ENCODE data around the gene MN1. TPM values are rescaled to one million over a fixed set of nuclear protein-coding genes. Genes with fewer than 3 reads are reported as not detected.

The MN1 gene
- total and polyA plus RNA-seq, 2 of the 8 experiments (the other 6 are each of a cell fraction or from before 2014, with no cell fraction given) = 3.1 to 4.9 TPM

GRCh38 chr22:27782088-27782487 is 19.5 kb downstream of the MN1 start (continued):
- no peak for TF ChIP-seq CHD7 (IDR thresholded peaks at IDR 0.05; ENCODE audit: insufficient replicate concordance, low read length)
- no peak for TF ChIP-seq RFX5 (IDR thresholded peaks at IDR 0.05; ENCODE audit: borderline replicate concordance, low read depth, low read length)
- TF ChIP-seq ASH2L (IDR thresholded peaks at IDR 0.05; ENCODE audit: low read length) = no peak
